ENCODE data around the gene UNC5C.

Gene UNC5C

DNA sequence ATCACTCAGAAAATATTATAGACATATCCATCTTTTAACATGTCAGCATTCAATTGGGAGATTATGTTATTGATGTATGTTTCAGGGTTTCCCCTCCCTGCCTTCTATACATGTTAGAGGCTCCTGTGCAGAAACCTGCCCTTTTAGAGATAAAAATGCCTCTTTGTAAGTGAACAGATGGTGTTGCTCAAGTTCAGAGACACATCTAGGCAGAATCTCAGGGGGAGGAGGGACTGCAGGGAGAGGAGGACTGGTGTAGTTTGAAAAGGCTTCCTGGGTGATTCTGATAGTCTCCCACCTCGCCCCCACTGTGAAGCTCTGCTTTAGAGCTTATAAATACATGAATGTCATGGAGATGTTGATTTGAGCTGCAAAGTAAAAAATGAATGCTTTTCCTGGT lies 12.0 kb upstream of the UNC5C start:
- no peak for DNase-seq
- H3K4me3 Mint-ChIP-seq: no peak overlapping the region
- no peaks in the 10 kb centered on the region for H3K36me3 Mint-ChIP-seq (ENCODE audit: low read depth)
- peaks cover 23% of the 10 kb centered on the region for H3K4me1 Mint-ChIP-seq
- TF ChIP-seq, protein P1, sequence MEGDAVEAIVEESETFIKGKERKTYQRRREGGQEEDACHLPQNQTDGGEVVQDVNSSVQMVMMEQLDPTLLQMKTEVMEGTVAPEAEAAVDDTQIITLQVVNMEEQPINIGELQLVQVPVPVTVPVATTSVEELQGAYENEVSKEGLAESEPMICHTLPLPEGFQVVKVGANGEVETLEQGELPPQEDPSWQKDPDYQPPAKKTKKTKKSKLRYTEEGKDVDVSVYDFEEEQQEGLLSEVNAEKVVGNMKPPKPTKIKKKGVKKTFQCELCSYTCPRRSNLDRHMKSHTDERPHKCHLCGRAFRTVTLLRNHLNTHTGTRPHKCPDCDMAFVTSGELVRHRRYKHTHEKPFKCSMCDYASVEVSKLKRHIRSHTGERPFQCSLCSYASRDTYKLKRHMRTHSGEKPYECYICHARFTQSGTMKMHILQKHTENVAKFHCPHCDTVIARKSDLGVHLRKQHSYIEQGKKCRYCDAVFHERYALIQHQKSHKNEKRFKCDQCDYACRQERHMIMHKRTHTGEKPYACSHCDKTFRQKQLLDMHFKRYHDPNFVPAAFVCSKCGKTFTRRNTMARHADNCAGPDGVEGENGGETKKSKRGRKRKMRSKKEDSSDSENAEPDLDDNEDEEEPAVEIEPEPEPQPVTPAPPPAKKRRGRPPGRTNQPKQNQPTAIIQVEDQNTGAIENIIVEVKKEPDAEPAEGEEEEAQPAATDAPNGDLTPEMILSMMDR (IDR thresholded peaks at IDR 0.05): no peak
- no peak overlapping the region for H3K27ac Mint-ChIP-seq
- H3K9me3 Mint-ChIP-seq: peaks cover 5% of the 10 kb centered on the region
- H3K27me3 Mint-ChIP-seq (ENCODE audit: low read depth, poor library complexity): no peaks in the 10 kb centered on the region

DNA sequence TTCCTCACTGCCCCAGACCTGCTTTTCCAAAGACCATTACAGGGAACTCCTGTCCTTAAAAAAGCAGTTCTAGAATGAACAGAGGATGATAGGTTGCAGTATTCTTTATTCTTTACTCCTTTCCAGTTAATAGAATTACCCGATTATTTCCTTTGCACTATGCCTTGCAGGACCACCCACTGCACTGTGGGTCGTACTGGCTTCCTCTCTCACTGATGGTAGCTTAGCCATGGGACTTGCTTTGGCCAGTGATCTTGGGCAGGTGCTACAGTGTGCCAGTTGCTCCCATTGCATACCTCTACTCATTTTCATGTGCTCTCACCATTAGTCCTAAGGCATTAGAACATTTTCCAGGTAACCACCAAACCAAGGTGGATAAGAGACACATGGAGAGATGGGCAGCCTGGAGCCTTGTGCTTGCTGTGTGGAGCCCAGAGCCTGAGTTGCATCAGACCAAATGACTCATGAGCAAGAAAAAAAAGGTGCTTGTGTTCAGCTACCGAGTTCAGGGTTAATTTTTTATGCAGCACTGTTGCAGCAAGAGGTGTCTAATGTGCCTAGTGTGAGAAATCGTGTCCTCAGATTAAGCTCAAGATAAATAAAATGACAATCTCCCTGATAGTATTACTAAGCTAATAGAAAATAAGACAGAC lies 7.6 kb upstream of the UNC5C start:
- Mint-ChIP-seq H3K36me3 (ENCODE audit: low read depth) (no peaks in the 10 kb centered on the region), H3K27me3 (ENCODE audit: low read depth, poor library complexity) (peaks cover 6% of the 10 kb centered on the region), H3K4me3 (no peak overlapping the region), H3K9me3 (no peaks in the 10 kb centered on the region), H3K27ac (no peak overlapping the region), H3K4me1 (peaks cover 14% of the 10 kb centered on the region)
- TF ChIP-seq, protein P1 (IDR thresholded peaks at IDR 0.05): no peak
- DNase-seq: no peak

DNA sequence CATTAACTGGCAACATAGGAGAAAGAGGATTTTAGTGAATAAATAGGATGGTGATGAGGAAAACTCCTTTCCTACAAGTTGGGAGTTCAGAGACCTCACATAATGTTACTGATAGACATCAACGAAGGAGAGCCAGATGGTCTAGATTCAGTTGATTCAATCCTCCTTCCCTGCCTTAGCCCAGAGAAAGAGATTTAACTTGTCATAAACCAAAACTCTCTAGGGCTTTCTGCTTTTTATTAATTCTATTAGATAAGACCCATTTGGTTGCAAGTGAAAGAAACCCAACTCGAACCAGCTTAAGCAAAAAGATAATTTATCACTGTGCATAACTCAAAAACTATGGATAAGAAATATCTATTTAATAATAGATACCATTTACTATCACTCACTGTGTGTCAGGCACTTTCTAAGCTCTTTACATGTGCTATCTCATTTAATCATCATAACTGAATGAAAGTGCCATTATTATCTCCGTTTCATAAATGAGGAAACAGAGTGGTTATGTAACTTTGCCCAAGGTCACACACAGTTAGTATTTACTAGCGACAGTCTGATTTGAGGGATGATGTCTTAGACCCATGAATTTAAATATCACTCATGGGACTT lies 4.3 kb upstream of the UNC5C start:
- H3K4me3 Mint-ChIP-seq: no peak overlapping the region
- H3K27ac Mint-ChIP-seq: no peak overlapping the region

DNA sequence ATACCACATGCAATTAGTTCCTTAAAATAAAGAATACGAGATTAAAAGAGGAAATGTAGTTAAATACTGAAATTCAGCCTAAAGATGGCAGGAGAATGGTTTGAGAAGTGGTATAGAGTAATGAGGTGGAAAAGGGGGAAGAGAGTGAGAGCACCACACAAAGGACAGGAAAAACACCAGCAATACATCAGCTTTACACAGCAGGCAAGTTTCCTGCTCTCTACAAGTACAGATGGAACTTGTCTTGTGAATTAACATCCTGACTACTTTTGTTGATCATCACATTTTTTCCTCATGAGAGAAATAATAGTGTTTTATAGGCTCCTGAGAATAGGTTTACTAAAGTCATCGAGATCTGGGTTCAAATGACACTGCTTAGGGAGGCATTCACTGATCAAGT lies 2.9 kb upstream of the UNC5C start:
- Mint-ChIP-seq H3K27ac (no peak overlapping the region), H3K4me1 (peaks cover 39% of the 10 kb centered on the region), H3K36me3 (ENCODE audit: low read depth) (no peaks in the 10 kb centered on the region), H3K9me3 (no peaks in the 10 kb centered on the region), H3K27me3 (ENCODE audit: low read depth, poor library complexity) (peaks cover 15% of the 10 kb centered on the region), H3K4me3 (no peak overlapping the region)
- TF ChIP-seq, protein P1 (IDR thresholded peaks at IDR 0.05): no peak
- no peak for DNase-seq

More for the DNA sequence above, 4.3 kb upstream of the UNC5C start:
- DNase-seq: no peak
- no peaks in the 10 kb centered on the region for H3K9me3 Mint-ChIP-seq
- H3K4me1 Mint-ChIP-seq: peaks cover 31% of the 10 kb centered on the region
- H3K27me3 Mint-ChIP-seq (ENCODE audit: low read depth, poor library complexity): peaks cover 15% of the 10 kb centered on the region
- TF ChIP-seq, protein P1 (IDR thresholded peaks at IDR 0.05): no peak
- H3K36me3 Mint-ChIP-seq (ENCODE audit: low read depth): no peaks in the 10 kb centered on the region

DNA sequence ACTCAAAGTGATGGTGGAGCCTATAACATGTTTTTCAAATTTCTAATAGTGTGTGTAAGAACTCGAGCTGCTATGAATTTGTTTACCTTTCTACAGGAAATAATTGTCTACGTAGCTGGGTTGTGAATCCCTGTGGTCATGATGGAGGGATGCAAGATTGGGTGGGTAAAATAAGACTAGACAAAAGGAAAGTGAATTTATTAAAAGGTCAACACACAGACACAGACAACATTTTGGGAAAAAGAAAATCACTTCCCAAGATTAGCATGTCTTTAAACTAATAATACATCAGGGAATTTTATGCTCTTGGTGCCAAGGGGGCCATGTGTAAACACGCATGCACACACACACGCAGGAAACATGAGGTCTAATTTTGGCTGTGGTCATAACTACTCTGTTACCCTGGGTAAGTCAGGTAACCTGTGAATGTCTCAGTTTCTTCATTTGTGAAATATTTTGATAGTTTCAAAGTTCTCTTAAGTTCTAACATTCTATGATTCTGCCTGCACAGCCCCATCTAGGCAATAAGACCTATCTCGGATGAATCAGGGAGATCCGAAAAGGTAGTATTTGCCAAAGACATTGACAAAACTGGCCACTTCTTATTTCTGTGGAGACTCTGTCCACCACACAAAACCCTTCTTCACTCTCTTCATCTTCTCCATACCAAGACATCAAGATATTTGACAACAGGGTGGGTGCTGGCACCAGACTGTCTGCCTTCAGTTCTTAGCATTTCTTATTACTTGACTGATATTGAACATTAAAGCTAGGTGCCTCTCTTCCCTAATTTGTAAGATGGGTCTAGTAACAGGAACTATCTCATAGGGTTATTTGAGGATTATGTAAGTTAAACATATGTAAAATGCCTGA lies 1.6 kb upstream of the UNC5C start:
- peaks cover 21% of the 10 kb centered on the region for H3K27me3 Mint-ChIP-seq (ENCODE audit: low read depth, poor library complexity)
- H3K9me3 Mint-ChIP-seq: no peaks in the 10 kb centered on the region
- H3K4me1 Mint-ChIP-seq: peaks cover 52% of the 10 kb centered on the region
- no peak overlapping the region for H3K27ac Mint-ChIP-seq
- H3K36me3 Mint-ChIP-seq (ENCODE audit: low read depth): no peaks in the 10 kb centered on the region
- H3K4me3 Mint-ChIP-seq: peak overlapping the region; percentile 89
- DNase-seq: no peak
- TF ChIP-seq, protein P1 (IDR thresholded peaks at IDR 0.05): no peak

Measured in nephron progenitor cell (in vitro differentiated cells).